GM19025 (cell line): Measurements from ENCODE around the gene GATA5.
"Not testable (repeated sequence)": the region's sequence is repeated elsewhere in the genome, so short reads cannot be mapped to it uniquely, and the experiment has no call there.

Source experiments
- ATAC-seq: cut with Tn5 transposase; IDR thresholded peaks from one replicate; pipeline ENCODE4 v1.9.1; 2021; ENCODE audit warnings: mild to moderate bottlenecking, low read depth, moderate library complexity; ENCODE audit not compliant: unreplicated experiment

The GATA5 gene

DNA sequence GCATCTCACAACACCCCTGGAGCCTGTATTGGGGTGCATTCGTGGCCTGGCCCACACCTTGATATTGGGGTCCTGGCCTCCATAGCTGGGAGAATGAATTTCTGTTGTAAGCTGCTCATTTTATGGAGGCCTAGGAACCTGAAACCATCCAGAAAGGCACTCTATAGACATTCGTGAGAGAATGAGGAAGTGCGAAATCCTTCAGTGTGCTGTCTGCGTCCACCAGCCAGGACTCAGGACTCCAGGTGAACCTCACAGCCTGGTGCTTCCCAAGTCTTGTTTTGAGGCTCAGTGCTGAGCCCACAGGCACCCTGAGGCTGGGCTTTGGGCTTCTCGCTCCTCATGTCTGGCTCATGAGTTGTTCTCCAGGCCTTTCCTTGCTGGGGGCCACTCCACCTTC lies 36.6 kb downstream of the GATA5 start:
- ATAC-seq: no peak

DNA sequence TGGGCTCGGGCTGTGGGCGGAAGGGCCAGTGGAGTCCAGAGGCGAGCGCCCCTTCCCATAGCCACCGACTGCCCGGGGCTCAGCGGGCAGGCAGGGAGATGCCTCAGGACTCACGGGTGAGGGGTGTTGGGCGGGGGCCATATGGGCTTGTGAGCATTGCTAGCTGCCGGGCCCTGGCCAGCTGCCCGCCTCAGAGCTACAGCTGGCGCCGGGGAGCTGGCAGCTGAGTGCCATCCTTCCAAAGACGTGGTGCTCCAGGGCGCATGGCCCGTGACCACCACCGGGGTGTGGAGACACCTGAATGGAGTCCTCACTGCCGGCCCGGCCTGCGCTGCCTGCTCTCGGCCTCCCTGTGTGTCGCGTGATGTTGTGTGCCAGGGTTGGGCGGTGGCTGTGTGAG lies 37.9 kb downstream of the GATA5 start:
- no peak for ATAC-seq

DNA sequence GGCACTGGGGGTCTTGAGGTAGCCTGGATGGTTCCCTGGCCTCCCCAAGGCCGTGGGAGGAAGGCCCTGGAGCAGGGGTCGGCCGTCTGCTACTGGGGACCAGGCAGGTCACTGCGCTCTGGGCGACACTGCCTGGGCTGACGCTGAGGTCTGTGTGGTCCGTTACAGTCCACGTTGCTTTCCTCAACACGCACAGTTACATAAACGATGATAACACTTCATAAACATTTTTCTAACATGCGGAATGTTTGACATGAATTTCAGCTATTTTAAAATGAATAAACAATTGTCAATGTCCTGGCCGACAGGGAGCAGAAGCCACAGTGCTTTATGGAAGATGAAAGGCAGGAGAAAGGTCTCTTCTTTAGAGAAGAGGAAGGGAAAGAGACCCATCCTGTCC lies 38.3 kb downstream of the GATA5 start:
- ATAC-seq: no peak

DNA sequence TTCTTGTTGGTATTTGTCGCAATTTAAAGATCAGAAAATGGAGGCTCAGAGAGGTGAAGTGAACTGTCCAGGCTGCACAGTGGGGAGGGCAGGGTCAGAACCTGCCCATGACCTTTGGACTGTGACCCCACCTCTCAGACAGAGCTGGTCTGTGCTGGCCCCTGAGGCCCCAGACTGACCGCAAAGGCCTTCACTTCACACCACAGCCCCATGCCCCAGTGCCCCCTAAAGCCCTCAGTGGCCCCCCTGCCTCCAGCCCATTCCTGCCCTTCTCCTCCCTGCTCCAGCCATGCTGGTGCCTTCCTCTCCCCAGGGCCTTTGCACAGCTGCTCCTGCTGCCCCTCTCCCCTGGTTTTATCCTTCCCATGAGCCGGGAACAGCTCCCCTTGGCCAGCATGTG lies 39.1 kb downstream of the GATA5 start:
- no peak for ATAC-seq

DNA sequence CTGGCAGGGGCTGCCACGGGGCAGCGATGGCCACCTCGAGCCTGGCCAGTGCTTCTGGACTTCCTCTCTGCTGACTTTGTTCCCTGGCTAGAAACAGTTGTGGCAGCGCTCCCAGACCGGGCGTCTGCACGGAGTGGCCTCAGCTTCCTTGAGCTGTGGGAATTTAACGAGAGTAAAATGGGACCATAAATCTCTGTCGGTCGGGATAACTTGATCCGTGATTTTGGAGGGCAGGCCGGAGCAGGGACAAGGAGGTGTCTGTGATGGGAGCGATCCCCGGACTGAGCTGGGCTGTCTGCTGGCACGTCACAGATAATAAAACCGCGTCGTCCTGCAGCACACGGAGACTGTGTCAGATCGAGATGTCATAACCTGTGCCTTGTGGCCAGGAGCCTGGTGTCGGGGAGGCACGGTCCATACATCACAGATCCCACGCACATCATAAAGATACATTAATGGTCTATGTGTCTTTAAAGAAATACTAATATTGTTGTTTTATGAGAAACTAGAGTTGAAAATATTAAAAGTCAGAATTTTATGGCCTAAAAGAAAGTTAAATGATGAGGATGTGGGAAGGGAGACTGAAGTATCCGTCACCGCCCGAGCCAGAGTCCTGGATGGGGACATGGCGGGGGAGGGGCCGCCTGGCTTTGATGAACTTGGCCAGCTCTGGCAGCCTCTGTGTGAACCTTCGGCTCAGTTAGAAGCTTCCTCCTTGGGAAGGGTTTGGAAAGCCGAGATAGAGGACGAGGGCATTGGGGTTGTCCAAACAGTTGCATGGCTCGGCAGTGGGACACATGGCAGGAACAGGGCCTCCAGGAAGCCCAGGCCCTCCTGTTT lies 41.9 kb downstream of the GATA5 start:
- no peak for ATAC-seq

DNA sequence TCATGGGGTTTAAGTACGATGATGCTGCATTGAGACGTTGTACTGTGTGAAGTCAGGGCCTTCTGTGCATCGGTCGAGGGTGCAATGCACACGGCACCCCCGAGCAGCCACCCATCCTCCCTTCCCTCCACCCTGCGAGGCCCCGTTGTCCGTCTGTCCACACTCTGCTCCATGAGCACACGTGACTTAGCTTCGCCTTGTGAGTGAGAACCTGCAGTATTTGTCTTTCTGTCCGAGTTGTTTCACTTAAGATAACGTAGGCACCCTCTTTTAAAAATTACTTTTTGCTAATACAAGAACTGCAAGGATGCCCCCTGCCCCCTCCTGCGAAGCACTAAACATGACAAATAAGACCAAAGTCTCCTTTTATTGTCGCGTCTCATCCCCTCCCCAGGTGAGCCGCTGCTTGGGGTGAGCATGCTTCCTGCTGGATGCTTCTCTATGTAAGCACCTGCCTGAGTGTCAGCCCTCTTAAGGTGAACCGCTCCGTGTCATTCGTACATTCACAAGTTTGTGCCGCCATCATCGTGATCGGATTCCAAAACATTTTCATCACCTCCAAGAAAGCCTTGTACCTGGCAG lies 44.8 kb downstream of the GATA5 start:
- ATAC-seq: no peak

DNA sequence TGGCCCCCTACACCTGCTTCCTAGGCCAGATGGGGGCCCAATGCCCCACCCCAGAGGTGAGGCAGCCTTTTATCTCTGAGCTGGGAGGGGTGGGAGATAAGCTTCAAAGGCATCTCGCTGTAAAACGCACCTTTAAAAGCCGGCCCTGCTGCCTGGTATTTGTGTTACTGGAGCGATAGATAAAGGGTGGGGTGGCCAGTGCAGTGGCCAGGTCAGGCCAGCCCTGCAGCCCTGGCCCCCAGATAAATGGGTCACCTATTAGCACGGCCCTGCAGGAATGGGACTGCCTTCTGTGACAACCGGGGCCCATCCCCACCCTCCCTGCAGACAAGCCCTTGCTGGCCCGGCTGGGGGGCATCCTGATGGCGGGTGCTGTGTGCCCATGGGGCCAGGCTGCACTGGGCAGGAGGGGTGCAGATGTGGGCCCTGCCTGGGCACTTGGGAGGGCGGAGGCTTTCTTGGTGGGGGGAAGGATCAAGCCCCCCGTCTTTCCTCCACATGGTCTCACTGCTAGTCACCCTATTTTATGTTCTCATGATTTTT lies 45.4 kb downstream of the GATA5 start:
- no peak for ATAC-seq

DNA sequence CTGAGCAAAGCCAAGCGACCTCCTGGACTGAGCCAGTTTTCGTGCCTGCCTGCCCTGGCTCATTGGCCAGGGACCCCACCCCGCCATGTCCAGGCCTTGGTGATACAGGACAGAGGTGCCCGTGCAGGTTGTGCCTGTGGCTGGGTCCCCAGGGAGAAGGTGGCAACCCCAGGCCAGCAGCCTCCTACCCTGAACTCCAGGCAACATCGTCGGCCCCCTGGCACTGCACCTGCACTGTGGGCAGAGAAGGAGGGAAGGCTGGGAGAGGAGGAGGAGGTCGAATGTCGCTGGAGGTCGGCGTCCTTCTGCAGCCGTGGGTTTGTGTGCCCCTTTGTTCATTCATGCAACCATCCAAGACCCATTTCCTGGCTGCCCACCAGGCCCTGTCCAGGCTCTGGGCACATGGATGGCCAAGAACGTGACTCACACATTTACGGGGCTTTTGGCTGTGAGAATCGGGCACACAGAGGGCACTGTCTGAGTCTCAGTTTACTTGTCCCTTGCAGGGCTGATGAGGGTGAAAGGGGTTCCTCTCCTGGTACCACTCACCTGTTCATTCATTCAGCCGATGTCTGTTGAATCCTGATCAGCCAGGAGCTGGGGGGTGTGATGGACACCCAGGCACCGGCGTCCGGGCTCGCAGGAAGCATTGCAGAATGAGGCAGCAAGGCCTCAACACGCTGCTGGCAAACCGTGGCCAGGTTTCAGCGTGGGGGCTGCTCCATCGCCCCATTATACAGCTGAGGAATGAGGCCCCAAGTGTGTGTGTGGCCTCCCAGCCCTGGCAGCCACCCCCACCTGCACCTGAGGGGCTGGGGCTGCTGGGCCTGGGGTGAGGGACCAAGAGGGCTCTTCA lies 46.1 kb downstream of the GATA5 start:
- ATAC-seq: no peak

DNA sequence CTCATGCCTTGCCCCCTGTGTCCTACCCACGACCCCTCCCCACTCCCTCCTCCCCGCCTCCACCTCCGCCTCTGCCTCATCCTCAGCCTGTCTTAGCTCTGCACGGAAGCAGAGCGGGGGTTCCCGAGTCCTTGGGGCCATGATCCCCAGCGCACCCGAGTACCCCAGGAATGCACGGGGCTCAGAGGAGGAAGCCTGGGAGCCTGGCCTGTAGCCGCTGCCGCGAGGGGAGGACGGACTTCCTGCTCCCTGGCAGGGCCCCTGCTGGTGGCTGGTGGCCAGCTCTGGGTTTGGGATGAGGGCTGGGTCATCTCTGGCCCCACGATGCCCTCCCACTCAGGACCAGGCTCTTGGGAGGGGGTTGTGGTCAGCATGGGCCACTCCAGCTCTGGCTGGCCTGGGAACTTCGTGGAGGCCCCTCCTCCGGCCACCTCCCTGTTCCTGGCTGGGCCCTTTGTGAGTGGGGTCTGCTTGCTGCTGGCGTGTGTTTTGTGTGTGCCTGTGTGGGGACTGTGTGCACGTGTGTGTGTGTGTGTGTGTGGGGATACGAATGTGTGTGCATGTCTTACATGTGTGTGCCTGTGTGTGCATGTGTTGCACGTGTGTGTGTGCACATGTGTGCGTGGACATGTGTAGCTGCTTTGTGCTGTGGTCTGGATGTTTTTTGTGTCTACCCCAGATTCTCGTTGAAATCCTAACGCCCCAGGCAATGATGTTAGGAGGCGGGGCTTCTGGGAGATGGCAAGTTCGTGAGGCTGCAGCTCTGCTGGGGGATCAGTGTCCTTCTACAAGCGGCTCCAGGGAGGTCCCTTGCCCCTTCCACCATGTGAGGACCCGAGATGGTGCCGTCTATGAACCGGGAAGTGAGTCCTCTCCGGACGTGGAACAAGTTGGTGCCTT lies 47.1 kb downstream of the GATA5 start:
- ATAC-seq: no peak

DNA sequence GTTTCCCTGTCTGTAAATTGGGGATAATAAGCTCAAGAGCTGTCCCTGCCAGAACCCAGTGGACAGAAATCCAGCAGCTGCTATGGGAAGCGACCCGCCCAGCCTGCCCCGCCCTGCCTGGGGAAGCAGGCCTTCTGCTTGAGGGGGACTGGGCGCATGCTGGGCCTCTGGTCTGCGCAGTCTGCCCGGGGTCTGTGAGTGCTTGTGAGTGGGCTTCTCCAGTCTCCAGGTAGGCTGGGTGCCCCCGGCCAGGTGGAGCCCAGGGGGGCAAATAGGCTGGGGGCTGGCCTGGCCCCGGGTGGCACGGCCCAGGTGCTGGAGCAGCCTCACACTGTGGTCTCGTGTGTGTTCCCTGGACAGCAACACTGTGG lies 47.8 kb downstream of the GATA5 start:
- ATAC-seq: no peak

DNA sequence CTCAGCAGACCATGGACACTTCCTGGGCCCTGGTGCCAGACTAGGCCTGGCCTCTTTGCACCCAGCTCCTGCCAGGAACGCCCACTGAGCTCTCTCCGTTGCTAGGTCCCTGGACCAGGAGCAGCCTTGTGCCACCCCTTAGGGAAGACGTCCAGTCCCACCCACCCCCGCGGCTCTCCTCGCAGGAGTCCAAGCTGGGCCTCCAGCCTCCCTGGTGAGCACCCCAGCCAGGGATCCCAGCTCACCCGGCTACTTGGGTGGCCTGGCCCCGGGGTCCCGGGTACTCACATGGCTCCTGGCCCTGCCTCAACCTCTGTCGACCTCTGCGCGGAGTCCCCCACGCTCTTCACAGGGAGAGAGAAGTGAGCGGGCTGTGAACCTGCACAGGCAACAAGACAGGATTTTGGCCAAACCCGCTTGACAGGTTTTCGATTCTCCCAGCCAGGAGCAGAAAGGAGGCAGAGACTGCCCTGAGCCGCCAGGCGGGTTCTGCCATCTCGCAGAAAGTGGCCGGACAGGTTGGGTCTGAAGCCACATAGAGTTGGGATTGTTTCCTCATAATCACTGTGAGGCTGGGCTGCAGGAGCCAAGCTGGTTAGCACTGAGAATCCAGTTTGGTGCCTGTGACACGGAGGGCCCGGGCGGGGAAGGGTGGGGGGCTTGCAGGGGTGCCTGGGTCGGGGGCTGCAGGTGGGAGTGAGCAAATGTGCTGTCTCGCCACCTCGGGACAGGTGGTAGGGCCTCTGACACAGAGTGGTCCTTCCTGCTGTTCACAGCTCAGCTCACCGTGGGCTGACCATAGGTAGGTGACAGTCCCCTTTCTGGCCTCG lies 48.4 kb downstream of the GATA5 start, which contains the start of gene RBBP8NL:
RBBP8NL (minus strand) TSS at position 368 of the 830 bp plus-strand sequence. CDS start 7,892 bp downstream, outside the sequence.
- ATAC-seq: no peak

DNA sequence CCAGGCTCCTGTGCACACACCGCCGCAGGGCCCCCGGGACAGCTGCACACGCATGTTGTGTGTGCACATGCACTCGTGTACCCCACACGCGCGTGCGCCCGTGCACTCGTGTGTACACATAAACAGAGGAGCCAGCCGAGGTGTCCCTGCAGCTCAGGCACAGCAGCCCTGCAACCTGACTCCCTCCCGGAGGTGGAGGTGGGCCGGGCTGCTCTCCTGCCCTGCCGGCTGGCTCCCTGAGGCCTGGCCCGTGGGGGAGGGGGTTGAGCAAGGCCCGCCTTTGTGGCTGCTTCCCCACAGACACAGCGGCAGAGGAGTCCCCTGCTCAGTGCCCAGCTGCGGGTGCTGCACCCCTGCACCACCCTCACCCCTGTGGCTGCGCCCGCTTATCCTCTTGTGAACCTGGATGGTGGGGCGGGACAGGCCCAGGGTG lies 49.1 kb downstream of the GATA5 start:
- no peak for ATAC-seq

DNA sequence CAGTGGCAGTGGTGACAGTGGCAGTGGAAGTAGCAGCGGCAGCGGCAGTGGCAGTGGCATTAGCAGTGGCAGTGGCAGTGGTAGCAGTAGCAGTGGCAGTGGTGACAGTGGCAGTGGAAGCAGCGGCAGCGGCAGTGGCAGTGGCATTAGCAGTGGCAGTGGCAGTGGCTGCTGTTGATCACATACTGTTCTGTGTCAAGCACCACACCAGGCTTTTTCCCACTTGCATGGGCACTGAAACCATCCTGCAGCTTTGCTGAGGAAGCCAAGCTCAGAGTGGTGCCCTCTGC lies 49.8 kb downstream of the GATA5 start:
- ATAC-seq: not testable (repeated sequence)

DNA sequence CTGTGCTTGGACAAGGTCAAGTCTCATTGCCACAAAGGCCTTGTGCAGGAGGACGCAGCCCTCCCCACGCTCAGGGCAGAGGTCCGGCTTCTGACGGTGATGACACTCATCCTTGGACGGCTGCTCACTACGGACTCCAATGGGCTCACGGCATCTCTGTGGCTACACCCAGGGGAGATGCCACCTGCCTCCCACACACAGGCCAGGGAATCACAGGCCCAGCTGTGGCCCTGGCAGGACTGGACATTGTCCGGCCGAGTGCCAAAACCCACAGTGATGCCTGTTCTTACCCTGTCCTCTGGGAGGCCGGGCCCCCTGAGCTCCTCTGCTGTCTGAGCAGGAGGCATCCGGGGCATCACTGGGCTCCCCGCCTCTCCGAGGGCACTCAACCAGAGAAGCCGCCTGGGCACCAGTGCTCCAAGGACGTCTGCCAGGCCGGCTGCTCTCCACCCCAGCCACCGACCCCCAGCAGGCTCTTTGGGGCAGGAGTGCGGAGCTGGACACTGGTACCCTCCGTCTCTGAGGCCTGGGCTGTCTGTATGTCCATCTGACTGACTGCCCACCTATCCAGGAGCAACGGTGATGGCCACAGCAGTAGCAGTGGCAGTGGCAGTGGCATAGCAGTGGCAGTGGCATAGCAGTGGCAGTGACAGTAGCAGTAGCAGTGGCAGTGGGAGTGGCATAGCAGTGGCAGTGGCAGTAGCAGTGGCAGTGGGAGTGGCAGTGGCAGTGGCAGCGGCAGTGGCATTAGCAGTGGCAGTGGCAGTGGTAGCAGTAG lies 50.3 kb downstream of the GATA5 start:
- no peak for ATAC-seq

DNA sequence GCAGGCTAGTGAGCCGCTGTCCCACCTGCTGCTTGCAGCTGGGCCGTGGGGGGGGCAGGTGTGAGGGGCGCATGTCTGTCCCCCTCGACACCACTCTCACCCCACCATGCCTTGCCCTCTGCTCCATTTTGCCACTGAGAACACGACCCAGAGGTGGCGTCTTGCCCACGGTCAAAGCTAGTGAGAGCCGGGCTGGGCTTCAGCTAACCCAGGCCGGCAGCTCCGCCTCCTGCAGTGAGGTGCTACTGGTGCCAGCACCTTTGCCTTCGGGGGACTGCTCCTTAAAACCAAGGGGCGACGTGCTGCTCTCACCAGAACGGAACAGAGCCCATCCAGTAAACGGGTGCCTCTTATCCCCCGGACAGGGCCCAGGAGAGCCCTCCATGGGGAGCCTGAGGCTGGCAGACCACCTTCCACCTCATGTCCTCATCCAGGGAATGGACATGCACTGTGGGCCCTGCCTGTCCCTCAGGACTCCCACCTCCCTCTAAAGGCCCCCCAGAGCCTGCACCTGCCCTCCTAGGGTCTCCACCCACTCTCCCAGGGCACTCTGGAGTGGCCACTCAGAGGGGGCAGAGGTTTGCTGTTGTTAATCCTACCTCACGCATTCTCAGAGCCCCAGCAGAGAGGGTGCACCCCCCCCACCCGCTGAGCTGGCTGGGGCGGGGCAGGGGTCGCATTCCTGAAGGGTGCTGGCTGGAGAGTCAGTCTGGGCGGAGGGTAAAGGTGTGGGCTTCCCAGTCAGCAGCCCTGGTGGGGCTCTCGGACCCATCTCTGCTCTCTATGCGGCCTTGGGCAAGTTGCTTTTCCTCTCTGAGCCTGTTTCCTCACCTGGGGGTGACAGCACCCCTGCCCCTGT lies 51.3 kb downstream of the GATA5 start:
- ATAC-seq: no peak

DNA sequence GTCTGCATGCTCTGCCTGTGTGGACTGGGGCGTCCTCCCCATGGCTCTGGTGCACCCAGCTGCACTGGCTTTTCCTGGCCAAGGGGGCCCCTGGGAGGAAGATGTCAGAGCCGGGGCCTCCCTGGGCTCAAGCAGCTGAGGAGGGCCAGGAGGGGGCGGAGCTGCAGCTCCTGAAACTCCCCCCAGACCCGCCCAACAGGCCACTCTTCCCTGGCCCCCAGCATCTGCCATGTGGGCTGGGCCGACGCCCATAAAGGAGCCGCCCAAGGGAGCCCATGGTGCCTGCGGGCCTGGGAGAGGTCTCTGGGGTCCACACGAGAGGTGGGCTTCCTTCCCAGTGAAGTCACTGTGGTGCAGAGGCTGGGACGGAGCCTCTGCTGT lies 52.5 kb downstream of the GATA5 start:
- no peak for ATAC-seq

DNA sequence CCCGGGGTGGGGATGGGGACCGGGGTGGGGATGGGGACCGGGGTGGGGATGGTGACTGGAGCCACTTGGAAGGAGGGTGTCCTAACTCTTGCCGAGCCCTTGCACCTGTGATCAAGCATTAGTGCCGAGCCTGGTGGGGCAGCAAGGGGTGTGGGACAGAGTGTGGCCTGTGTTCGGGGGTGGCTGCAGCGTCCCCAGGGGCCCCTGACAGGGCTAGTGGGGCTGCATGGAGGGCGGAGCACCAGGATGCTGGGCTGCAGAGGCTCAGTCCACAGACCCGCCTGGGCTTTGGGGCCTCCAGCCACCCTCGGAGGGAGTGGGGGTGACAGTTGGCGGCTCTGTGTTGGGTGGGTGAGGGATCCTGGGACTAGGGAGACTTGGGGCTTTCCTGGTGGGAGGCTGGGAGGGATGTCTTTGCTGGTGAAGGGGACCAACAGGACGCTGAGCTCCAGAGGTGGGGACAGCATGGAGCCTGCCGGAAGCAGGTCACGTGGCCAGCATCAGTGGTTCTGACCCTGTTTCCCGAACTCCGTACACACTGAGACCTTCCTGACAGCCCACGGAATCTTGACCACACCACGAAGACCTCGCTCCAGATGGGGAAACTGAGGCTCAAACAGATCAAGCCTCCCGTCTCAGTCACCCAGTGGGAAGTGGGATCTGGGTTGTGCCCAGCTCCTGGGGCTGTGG lies 53.0 kb downstream of the GATA5 start:
- no peak for ATAC-seq
